ENCODE results near the gene FIS1.
A peak's percentile ranks its signal among the peaks of the same experiment; 100 is the strongest.

The FIS1 gene

DNA sequence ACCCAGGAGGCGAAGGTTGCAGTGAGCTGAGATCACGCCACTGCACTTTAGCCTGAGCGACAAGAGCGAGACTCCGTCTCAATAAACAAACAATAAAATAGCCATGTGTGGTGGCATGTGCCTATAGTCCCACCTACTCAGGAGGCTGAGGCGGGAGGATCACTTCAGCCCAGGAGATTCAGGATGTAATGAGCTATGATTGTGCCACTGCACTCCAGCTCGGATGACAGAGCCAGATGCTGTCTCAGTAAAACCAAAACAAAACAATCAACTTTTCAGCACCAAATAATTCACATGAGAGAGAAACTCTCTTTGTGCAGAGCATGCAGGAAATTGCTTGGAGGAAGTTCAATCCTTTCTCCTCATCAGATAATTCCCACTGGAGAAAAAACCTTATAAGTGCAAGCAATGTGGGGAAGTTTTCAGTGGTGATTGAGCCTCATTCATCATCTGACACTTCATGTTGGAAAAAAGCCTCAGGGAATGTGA, 13.4 kb upstream of the FIS1 start:
- TF ChIP-seq, protein P1, sequence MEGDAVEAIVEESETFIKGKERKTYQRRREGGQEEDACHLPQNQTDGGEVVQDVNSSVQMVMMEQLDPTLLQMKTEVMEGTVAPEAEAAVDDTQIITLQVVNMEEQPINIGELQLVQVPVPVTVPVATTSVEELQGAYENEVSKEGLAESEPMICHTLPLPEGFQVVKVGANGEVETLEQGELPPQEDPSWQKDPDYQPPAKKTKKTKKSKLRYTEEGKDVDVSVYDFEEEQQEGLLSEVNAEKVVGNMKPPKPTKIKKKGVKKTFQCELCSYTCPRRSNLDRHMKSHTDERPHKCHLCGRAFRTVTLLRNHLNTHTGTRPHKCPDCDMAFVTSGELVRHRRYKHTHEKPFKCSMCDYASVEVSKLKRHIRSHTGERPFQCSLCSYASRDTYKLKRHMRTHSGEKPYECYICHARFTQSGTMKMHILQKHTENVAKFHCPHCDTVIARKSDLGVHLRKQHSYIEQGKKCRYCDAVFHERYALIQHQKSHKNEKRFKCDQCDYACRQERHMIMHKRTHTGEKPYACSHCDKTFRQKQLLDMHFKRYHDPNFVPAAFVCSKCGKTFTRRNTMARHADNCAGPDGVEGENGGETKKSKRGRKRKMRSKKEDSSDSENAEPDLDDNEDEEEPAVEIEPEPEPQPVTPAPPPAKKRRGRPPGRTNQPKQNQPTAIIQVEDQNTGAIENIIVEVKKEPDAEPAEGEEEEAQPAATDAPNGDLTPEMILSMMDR (conservative IDR thresholded peaks at IDR 0.05), result no peak
- no peak for TF ChIP-seq ZFX (IDR thresholded peaks at IDR 0.05)
- H3K27ac ChIP-seq, result no peak overlapping the region

DNA sequence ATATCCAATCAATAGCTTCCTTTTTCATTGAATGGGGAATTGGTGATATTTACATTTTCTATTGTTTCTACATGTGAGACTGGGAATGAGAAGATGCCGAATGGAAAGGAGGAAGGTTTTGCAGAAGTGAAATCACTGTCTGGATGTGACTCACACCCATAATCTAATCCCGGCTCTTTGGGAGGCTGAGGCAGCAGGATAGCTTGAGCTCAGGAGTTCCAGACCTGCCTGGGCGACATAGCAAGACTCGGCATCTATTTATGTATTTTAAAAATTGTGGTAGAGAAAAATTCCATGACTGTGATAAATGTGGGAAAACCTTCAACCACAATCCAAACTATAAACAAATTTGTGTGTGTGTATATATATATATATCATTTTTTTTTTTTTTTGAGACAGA, 10.9 kb upstream of the FIS1 start:
- TF ChIP-seq ZFX (IDR thresholded peaks at IDR 0.05), result no peak
- TF ChIP-seq, protein P1 (conservative IDR thresholded peaks at IDR 0.05), result no peak
- H3K27ac ChIP-seq, result no peak overlapping the region

DNA sequence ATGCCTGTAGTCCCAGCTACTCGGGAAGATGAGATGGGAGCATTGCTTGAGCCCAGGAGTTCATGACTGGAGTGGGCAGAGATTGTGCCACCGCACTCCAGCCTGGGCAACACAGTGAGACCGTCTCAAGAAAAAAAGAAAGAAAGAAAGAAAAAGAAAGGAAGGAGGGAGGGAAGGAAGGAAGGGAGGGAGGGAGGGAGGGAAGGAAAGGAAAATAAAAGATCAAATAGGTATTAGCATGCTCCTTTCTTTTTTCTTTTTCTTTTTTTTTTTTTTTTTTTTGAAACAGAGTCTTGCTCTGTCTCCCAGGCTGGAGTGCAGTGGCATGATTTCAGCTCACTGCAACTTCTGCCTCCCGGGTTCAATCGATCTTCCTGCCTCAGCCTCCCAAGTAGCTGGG, 8.3 kb upstream of the FIS1 start:
- peak overlapping the region; percentile 68 for H3K27ac ChIP-seq

DNA sequence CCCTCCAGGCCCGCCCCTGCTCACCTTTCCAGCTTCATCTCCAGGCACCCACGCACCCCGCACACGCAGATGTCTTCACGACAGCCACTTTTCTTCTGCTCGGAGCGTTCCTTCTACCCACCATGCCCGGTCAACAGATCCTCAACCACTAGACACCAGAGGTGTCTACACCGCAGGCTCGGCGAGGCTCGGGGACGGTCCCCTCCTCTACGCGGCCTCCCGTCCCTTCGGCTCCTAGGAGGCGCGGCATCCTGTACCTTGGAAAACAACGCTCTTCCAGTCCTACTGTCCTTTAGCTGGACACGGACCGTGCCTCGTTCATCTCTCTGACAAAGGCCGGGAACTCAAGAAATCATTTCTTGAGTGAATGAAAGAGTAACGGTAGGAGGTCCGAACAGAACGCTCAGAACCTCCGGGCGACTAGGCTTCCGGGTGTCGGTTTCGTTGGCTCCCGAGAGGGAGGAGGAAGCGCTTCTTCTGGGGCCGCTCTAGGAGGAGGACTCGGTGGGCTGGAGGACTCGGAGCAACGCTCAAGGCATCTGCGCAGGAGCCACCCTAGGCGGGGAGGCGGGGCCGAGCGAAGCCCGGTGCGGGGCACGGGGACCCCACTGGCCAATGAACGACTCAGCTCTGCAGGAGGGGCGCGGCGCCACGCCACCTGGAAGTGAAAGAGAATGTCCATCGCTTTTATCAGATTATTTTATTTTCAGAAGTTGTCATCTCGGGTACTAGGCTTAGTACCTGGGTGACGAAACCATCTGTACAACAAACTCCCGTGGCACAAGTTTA, 7.2 kb upstream of the FIS1 start:
- peak overlapping the region; percentile 68 for H3K27ac ChIP-seq
- TF ChIP-seq ZFX (IDR thresholded peaks at IDR 0.05), result peak; percentile 84; the same call in 1 of the 2 replicates
- TF ChIP-seq, protein P1 (conservative IDR thresholded peaks at IDR 0.05), result no peak

DNA sequence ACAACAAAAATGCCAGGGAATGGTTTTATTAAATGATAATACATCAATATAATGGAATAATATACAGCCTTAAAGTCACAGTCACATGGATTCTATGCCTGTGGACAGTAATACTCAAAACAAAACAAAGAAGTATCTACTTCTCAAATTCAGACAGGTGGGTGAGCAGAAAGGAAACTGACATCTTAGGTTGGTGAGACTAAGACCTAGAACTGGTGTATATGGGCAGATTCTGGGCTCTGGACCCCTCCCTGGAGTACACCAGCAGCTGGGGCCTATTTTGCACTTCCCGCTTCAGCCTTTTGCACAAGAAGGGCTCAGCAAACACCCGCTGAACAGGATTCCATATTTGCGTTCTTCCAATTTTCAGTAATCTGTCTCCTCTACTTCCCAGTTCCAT, 5.4 kb upstream of the FIS1 start:
- H3K27ac ChIP-seq, result no peak overlapping the region
- no peak for TF ChIP-seq ZFX (IDR thresholded peaks at IDR 0.05)
- TF ChIP-seq, protein P1 (conservative IDR thresholded peaks at IDR 0.05), result no peak

DNA sequence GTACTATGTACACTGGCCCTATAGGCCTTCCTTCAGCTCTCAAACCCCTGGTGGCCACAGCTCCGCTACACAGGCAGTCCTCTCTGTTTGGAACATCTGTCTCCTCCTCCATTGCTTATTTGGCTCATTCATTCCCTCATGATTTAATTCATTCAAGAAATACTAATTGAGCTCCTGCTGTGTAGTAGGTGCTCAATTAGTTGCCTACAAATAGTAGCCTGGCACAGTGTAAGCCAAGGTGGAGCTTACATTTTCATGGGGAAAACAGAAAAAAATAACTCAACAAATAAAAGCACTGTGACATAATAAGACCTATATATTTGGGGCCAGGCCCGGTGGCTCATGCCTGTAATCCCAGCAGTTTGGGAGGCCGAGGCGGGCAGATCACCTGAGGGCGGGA, 3.4 kb upstream of the FIS1 start:
- TF ChIP-seq ZFX (IDR thresholded peaks at IDR 0.05), result no peak
- TF ChIP-seq, protein P1 (conservative IDR thresholded peaks at IDR 0.05), result no peak
- no peak overlapping the region for H3K27ac ChIP-seq

DNA sequence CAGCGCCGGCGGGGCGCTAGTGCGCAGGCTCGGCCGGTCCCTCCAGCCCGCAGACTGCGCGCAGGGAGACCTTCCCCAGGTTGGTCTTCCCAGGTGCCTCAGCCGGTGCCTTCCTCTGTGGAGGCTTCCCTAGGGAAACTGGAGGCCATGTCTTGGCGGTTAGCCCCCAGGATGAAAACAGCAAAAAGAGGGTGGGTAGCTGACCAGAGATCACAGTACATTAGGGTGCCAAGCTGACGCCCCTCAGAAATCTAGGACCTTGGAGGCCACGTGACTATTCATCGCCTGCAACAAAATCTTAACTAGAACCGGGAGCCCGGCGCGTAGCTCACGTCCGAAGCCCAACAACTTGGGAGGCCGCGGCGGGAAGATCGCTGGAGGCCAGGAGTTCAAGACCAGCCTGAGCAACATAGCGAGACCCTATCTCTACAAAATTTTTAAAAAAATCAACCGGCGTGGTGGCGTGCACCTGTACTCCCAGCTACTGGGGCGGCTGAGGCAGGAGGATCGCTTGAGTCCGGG, 327 bp upstream of the FIS1 start:
- H3K27ac ChIP-seq, result peak overlapping the region; percentile 79
- TF ChIP-seq, protein P1 (conservative IDR thresholded peaks at IDR 0.05), result no peak
- TF ChIP-seq ZFX (IDR thresholded peaks at IDR 0.05), result no peak
